A673 (cell line): ENCODE measurements around the gene NFATC4.
"Not testable (repeated sequence)": the region's sequence is repeated elsewhere in the genome, so short reads cannot be mapped to it uniquely, and the experiment has no call there.

ENCODE experiments used
- EZH2 ChIP-seq: fragments of 200-600 bp; sonication (generic); IDR thresholded peaks from 2 replicates; pipeline ENCODE4 v1.6.1; 2017; ENCODE audit warnings: borderline replicate concordance, low read depth, mild to moderate bottlenecking, mixed read lengths, antibody characterized with exemption, low read length; ENCODE audit not compliant: poor library complexity, severe bottlenecking
- TF ChIP-seq, protein P1 (sequence below): fragments of 300-800, 200-600 bp; sonication (generic); conservative IDR thresholded peaks from 2 replicates; pipeline ENCODE4 v1.5.1; 2017; ENCODE audit warnings: low read depth, mild to moderate bottlenecking, antibody characterized with exemption, low read length, moderate library complexity, mixed read lengths

DNA sequence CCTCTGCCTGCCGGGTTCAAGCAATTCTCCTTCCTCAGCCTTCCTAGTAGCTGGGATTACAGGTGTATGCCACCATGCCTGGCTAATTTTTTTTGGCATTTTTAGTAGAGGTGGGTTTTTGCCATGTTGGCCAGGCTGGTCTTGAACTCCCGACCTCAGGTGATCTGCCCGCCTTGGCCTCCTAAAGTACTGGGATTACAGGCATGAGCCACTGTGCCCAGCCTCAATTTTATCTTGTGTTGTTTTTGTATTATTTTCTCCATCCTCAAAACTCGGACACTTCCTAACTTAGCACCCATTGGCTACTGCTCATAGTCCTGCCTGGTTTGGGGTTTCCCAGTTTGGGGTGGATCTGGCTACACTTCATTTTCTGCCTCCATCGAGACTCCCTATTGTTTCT, 19.6 kb downstream of the NFATC4 start:
- TF ChIP-seq, protein P1, sequence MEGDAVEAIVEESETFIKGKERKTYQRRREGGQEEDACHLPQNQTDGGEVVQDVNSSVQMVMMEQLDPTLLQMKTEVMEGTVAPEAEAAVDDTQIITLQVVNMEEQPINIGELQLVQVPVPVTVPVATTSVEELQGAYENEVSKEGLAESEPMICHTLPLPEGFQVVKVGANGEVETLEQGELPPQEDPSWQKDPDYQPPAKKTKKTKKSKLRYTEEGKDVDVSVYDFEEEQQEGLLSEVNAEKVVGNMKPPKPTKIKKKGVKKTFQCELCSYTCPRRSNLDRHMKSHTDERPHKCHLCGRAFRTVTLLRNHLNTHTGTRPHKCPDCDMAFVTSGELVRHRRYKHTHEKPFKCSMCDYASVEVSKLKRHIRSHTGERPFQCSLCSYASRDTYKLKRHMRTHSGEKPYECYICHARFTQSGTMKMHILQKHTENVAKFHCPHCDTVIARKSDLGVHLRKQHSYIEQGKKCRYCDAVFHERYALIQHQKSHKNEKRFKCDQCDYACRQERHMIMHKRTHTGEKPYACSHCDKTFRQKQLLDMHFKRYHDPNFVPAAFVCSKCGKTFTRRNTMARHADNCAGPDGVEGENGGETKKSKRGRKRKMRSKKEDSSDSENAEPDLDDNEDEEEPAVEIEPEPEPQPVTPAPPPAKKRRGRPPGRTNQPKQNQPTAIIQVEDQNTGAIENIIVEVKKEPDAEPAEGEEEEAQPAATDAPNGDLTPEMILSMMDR, result not testable (repeated sequence)
- TF ChIP-seq EZH2, result not testable (repeated sequence)
